HG03439 (cell line): ENCODE measurements around the gene PTPN14.
"Not testable (repeated sequence)": the region's sequence is repeated elsewhere in the genome, so short reads cannot be mapped to it uniquely, and the experiment has no call there.

Experiments used
- ATAC-seq: cut with Tn5 transposase; IDR thresholded peaks from one replicate; pipeline ENCODE4 v1.9.1; 2021; ENCODE audit warnings: mild to moderate bottlenecking, moderate library complexity; ENCODE audit not compliant: unreplicated experiment

The PTPN14 gene

DNA sequence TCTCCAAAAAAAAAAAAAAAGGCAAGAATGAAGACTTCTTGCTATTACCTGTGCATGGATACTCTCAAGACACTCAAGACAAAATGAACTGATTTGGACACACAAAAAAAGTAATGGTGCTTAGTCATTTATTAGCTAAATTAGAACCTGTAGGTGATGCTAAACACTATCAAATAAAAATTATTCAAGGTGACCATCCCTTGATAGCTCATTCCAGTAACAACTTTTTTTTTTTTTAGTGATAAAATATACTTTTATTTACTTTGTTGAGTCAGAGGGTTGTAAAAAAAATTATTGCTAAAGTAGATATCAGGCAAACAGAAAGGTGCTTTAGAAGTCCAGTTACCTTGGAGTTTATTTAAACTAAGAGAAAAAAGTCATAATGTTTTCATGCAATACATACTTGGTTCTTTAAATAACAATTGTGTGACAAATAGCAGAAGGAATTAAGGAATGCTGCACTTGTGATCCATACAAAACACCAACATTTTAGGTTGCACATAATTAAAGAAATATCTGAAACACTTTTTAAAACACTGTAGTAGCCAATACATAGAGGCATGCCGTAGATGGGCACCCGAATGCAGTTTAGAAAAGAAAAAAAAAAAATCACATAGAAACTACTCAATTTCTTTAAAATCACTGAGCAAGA lies 69.3 kb downstream of the PTPN14 start:
- not testable (repeated sequence) for ATAC-seq

DNA sequence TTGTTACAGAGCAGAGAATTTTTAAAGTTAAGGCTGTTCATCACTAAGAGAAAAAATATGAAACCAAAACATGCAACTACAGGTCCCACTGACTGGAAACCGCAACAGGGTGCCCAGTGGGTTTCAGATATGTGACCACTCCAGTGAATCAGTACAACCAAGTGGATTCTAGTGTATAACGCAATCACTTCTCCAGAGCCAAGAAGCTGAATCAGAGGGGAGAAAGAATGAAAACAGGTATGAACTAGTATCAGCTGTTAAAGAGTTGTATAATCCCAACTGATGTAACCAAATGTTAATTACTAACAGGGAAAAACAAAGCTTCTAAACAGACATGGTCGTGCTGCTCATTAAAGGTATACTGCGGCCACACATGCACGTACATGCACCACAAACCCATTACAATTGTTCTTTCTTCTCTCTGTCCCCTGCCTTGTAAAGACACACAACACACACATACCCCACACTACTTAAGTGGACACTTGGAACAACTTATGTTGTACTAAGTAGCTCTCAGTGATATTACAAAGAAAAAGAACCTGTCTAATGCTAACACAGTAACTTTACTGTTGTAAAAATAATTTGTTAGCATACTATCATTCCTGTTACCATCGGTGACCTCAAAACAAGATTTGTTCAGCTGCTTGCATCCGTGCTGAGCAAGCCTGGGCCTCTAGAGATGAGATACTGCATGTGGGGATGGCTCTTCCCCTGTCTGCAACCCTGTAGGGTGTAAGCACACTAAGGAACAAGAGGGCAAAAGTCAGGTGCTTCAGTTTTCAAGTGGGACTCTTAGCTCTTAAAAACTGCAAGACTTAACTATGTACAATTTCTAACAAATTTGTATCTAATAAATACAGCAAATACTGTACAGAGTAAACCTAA lies 74.2 kb downstream of the PTPN14 start:
- no peak for ATAC-seq

DNA sequence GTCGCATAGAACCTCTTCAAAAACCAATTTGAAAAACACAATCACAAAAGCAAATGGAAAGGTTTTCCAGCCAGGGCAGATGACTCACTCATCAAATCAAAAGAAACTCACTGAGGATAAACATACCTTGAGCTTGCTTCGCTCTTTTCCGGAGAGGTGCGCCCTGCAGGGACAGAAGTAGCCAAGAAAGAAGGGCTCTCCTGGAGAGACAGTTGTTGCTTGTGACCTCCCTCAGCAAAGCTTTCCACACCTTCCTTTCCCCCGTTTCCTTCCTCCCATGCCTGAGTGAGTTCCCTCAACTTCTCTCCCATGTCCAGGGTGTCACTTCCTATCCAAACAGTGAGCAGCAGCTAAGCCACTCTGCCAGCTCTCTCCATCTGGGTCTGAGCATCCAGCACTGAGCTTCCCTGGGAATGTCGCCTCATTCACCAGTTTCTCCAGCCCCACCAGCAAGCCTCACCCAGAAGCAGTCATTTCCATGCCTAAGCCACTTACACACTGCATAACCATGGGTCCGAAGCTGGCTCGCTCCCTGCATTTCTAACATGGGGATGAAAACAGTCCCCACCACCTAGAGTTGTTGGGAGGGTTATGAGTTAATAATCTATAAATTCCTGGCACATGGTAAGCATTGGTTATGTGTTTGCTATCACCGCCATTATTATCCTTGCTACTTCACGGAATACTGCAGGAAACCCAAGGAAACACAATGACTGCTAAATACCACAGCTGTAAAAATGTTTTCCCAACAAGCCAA lies 75.0 kb downstream of the PTPN14 start:
- no peak for ATAC-seq

DNA sequence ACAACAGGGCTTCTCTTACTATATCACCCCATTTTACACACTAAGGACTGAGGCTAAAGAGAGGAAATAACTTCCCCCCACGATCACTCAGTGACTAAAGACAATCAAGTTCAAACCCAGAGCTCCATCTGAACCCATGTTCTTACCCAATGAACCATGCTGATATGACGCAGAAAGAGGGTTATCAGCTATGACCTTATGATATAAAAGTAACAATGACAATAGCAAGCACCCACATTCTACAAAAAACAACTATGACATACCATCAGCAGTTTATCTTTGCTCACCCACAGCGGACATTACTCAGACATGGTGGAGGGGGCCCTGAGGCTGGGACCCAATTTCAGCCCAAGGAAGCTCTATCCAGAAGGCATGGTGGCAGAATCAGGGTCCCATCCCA lies 75.7 kb downstream of the PTPN14 start:
- ATAC-seq = no peak

DNA sequence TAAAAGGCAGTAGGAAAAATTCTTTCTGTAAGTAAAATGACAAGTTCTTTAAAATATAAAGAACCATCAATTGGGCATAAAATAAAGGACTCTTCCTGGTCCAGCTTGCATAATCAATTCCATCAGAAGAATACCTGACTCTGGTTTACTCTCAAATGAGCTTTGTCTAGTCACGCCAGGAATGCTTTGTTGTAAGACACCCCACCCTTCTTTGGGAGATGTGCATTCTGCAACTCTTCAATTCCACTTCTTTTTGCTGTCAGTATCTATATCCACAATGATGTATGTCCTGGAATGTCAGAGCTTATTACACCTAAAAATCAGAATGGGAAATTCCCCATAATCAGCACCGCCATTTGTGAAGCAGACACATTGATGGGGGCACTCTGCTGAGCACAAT lies 76.1 kb downstream of the PTPN14 start:
- ATAC-seq = no peak

DNA sequence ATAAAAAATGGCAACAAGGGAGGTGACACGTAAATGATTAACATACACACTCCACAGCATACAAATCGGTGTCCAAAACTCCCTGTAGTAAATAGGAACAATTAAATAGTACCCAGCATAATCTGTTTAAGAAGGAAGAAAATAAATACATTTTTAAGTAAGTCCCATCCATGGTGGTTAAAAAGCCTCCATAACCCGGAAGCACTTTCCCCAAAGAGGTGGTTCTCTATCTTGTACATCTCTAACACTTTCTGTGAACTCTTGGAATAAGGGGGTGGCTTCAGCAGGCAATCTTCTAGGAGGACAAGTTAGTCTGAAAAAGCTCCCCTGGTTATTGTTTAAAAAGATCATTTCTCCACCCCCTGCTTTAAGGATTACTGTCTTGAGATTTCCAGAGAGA lies 76.9 kb downstream of the PTPN14 start:
- ATAC-seq = no peak

DNA sequence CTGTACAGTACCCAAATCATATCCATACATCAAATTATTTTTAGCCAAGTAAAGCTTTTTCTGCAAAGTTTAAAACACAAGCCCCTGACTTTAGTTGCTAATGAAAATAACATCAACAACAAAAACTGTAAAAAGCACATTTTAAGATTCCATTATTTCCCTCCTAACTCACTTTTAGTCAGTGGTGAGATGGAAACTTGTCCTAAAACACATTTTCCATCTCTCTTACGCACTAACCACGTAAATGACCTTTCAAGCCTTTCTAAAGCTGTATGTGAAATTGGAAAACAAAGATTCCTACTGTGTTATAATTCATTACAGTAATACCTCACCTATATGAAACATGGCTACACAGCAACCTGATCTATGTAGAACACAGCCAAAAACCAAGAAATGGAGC lies 77.5 kb downstream of the PTPN14 start:
- ATAC-seq = no peak

DNA sequence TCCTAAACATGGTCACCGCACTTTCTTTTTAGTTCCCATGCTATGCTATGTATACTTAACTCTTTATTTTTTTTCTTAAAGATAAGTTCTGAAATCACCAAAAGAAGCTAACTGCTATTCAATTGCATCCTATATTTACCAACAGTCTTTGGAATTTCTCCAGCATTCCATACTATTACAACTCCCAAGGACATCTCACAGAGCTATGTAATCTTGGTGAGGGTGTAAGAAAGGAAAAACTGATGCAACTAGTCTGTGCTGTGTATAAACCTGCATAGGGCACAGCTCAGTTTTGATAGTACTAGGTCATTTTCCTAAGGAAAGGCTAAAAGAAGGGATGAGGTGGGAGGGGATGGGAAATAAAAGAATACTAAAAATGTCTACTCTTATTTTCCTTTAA lies 78.0 kb downstream of the PTPN14 start:
- no peak for ATAC-seq

DNA sequence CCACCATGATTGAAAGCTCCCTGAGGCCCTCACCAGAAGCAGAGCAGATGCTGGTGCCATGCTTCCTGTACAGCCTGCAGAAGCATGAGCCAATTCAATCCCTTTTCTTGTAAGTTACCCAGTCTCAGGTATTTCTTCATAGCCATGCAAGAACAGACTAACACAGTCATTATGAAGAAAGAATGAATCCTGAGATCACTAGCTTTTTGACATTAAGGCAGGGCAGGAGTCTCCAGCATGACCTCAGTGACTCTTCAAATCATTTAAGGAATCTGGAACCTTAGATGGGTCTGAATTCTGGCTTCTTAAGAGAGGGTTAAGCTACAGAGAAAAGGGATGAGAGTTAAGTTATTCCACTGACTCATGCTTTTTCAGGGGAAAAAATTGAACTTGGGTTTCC lies 79.0 kb downstream of the PTPN14 start:
- no peak for ATAC-seq

DNA sequence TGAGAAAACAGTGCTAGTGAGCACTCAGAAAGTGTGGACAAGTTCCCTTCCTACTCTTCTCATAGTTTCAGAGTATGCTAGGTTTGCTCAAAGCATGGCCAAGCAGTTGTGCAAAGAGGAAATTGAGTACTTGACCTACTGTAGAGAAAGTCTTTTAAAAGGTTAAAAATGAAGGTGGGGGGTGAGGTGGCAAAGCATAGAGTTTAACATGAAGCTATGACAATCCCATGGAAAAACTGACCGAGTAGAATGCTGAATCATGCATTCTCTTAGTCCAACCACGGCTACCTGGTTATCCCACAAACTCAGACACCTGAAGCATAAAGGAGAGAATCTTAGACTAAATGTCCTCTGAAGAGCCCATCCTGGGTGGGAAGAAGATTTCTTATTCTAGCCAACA lies 79.9 kb downstream of the PTPN14 start:
- no peak for ATAC-seq

DNA sequence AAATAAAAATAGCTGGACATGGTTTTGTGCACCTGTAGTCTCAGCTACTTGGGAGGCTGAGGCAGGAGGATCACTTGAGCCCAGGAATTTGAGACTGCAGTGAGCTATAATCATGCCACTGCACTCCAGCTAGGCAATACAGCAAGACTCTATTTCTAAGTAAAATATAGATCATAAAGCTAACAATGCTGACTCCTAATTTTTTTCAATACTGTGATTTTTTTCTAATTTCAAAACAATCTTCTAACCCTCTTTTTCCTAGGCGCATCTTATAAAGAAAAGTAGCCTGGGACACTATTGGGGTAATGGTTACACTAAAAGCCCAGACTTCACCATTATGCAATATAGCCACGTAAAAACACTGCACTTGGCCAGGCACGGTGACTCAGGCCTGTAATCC lies 81.3 kb downstream of the PTPN14 start:
- ATAC-seq = no peak

DNA sequence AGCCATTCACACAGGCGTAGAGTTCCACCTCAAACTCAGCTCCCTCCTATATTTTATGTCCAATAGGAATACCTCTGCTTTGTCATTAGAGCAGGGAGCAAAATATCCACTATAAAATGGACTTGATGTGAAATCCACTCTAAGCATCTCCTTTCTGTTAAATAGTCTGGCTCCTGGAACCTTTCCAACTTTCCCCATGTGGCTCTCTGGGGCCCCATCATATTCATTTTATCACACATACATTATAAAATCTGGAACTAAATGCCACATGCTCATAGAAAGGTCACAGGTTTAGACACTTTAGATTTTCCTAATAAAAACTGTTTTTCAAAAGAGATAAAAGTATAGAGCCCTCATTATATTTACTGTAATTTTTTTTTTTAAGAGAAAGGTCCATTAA lies 82.1 kb downstream of the PTPN14 start:
- ATAC-seq = no peak

DNA sequence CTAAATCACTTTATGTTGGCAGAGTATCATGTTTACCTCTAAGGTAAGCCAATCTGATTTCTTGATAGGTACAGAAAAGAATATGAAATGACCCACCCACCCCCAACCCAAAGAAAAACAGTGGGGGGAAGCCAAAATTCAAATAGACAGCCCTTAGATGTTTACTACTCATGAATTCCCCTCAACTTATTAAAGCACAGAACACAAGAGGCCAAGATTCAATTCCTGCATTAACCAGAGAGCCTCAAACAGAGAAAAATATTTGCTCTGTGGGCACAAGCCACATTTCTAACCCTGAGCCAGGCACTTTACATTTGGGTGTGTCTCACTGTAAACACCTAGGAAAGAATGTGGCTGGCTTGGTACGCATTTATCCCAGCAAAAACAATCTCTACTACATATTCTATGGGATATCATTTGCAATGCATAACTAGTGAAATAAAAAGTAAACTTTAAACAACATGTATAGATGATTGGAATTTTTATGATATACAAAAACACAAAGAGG lies 84.3 kb downstream of the PTPN14 start:
- ATAC-seq = no peak

DNA sequence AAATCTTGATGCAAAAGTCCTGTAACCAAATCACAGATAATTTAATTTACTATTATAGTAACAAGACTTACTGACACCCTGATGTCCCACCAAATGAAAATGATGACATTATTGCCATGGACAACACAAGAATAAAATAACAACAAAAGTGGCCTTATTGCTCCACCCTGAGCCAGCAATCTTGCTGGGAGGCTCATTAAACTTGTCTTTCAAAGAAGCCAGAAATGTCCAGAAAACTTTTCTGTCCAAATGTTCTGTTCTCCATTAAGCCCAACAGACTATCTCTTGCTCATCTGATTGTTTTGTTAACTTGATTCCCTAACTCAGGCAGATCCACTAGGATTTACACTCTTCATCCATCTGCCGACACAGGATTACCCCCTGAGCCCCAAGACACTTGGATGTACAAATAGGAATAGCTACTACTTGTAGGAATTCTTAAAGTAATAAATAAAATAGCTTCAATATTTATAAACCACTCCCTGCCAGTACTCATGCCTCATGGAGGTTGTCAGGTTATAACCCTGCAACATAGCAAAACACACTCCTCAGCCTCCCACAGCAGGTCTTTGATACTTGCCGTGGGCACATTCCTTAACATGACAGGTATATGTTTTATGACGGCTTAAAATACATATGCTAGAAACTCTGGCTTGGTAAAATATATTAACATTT lies 84.9 kb downstream of the PTPN14 start:
- no peak for ATAC-seq

DNA sequence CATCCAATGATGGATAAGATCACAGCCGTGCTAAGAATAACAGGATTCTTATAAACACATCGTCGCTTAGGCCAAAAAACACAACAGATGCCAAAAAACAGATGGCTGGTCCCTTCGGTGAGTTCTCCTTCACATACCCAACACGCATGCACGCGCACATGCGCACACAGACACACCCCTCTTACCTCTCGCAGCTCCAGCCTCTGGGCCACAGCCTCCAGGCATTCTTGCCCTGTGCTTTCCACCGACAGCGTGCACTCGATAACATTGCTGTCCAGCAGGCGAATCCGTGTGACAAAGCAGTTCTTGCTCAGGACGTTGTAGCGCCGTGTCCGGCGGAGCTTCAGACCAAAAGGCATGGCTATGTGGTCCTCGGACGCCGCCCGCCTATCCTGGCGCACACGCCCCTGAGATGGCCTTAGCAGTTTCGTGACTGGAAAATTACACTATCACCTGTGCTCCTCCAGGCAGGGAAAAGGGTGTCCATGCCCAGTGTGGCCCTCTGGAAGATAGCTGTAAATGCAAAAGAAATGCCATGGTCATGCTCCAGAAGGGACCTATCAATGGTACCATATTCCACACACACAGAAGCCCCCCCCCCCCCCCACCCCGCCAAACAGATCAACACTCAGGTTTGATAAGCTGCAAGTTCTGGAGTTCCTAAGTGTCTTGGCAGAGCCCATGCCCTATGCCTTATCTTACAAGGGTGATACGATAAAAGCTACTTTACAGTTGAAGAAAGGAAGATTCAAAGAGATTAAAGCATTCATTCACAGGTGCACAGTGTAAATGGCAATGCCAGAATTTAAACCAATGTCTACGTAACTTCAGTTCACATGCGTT lies 86.7 kb downstream of the PTPN14 start:
- no peak for ATAC-seq

DNA sequence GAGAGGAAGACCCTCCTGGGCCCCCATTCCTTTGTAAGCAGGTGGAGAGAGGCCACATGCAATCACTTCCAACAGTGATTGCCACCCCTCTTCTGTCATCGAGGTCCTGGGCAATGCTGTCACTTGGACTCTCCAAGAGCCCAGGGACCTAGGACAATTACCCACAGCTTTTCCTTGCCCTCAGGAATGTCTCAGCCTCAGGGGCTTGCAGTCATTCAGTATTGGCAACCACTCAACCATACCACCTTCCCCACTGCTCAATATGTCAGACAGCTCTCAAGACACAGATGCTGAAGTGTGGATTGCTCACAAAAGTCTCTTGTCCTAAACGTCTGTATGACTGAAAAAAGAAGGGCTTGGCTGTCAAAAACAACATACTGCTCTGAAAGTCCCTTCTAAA lies 87.8 kb downstream of the PTPN14 start:
- no peak for ATAC-seq

DNA sequence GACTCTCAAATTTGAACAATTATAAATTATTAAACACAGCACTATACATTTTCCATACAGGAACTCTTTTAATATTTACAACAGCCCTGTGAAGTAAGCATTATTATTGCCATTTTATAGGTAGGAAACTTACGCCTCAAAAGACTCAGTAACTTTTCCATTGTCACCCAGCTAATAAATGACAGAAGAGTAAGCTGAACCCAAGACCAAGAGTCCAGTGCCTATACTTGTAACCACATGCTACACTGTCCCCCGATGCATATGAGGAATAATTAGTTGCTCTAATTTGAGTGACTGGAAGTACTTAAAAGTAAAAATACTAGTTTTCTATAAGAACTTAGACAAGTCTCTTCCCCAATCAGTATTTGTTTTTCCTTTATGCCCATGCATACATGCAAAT lies 88.5 kb downstream of the PTPN14 start:
- no peak for ATAC-seq

DNA sequence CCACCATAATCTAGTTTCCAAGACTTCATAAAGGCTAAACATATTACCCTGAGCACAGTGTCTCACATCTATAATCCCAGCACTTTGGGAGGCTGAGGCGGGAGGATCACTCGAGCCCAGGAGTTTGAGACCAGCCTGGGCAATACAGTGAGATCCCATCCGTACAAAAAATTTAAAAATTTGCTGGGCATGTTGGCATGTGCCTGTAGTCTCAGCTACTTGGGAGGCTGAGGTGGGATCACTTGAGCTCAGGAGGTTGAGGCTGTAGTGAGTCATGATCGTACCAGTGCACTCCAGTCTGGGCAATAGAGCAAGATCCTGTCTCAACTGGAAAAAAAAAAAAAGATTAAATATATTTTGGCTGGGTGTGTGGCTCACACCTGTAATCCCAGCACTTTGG lies 90.1 kb downstream of the PTPN14 start:
- no peak for ATAC-seq

DNA sequence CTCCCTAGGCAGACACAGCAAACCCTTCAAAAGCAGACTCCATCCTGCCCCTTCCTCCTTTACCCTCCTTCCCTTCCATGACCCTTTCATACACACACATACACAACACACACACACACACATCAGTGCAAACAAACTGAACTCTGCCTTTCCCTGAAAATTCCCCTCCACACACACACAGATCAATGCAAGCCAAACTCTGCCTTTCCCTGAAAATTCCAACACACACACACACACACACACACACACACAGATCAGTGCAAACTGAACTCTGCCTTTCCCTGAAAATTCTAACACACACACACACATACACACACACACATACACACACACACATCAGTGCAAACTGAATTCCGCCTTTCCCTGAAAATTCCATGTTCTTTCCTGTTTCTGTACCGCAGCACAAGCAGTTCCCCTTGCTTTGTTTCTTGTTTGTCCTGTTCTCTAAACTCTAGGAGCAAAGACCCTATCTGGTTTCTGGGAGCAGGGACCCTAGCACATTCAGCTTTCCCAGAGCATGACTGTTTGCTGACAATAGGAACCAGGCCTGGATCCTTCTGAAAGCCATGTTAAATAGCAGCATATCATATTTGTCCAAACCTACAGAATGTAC lies 91.0 kb downstream of the PTPN14 start:
- ATAC-seq = no peak

DNA sequence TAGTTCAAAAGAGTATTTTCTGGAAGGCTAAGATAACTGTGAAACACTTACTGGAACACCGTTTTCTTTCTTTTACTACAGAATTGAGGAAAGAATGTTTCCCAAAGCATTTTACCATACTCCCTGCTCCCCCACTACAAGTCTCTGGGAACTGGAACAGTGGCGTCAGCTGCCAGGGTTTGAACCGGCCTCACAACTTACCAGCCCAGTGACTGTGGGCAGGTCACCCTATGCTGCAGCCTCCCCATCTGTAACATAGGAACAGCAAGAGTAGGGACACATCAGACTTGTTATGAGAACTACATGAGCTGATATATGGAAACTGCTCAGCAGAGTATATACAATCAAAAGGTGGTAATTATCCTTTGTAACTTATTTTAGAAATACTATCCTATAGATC lies 91.5 kb downstream of the PTPN14 start:
- no peak for ATAC-seq
